Caki2 (cell line): ENCODE measurements around the gene INTS1. TPM values are rescaled to one million over a fixed set of nuclear protein-coding genes. Genes with fewer than 3 reads are reported as not detected.
"Not testable (repeated sequence)": the region's sequence is repeated elsewhere in the genome, so short reads cannot be mapped to it uniquely, and the experiment has no call there.

ENCODE experiments used
- DNase-seq: peaks from one replicate; pipeline ENCODE4 v3.0.0-alpha.2; 2015; ENCODE audit warnings: low read depth
- in situ Hi-C: cut with HindIII; loops from 2 replicates; pipeline ENCODE4 v1.10.0; 2016; ENCODE audit warnings: low sequenced_read_pairs, low pct_unique_long_range_greater_than_20kb, mixed read lengths
- total RNA-seq: library from RNA; depleted of rRNA; stranded (reverse); fragments of >200 nt; shearing (Covaris generic); gene quantifications from 2 replicates; pipeline ENCODE4 v1.2.3, GENCODE V29; 2014; ENCODE audit warnings: low replicate concordance

INTS1 gene
- total RNA-seq, 1 experiment from 2014 or later, result 39.4 TPM

DNA sequence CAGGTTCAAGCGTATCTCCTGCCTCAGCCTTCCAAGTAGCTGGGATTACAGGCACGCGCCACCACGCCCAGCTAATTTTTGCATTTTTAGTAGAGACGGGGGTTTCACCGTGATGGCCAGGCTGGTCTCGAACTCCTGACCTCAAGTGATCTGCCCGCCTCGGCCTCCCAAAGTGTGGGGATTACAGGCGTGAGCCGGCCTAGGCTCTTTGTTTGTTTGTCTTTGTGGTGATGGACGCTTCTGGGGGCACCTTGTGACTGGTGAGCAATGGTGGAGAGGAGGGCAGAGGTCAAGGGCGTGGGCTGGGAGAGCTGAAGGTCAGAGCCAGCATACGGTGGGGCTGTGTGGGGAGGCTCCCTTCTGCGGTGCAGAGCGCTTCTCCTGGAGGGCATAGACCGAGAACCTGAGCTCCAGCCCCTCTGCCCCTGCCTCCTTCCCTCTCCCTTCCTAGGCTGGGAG lies 11.3 kb upstream of the INTS1 start:
- DNase-seq, result peak; percentile 48
- in situ Hi-C loops, result not testable (repeated sequence)

GRCh38 chr7:1514995-1515401 lies 10.8 kb upstream of the INTS1 start:
- DNase-seq, result peak; percentile 44
- in situ Hi-C loops, result no loop called here

- no peak for DNase-seq
- in situ Hi-C loops, result no loop called here
Observed at GRCh38 chr7:1514407-1514806, 10.2 kb upstream of the INTS1 start.

DNA sequence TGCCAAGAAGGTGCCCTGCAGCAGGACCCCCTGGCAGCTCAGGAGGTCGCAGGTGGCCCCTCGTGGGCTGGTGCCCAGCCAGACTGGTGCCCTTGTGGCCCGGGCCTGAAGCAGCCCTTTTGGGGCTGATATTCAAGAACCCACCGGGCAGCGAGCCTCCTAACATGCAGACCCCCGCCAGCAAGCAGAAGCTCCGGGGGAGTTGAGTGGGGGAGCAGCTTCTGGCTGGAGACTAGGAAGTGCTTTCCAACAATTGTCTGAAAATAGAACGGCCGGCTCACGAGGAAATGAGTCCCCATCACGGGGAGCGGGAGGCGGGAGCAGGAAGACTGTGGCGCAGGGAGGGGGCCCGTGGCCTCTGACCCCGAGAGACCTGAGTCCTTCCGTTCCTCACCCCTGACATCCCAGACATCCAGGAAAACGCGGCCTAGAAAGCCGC lies 9.5 kb upstream of the INTS1 start:
- in situ Hi-C loops, result no loop called here
- DNase-seq, result no peak

DNA sequence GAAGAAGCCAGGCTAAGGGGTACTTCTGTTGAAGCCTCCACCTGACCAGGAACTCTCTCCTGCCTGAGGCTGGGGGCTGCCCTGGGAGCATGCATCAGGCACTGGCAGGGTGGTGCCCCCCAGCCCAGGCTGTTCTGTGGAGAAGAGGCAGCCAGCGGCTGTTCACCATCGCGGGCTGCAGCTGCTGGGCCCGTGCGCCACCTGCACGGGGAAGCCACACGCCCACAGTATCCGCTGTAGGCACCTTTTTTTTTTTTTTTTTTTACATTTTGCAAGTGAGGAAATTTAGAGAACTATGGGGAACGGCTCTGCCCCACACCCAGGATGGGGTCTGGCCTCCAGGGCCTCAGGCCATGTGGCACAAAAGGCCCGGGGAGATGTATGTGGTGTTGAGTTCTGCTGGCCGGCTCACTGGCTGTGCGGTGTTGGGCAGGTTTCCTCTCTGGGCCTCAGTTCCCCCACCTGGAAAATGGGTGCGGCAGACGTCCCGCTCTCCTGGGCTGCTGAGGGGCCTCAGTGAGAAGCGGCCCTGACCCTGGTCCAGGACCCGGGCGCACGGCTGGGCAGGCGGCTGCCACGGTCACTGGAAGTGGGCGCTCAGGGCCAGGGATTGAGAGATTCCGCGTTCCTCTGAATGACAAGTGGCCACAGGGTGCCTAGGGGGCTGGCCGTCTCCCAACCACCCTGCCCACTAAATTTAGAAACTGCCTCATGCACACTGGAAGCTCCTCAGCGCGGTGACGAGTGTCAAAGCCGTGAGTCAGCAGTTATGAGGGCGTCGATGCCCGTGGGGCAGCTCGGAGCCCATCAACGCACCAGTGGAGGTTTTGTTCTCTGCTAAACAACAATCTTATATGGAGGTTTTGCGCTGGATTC lies 8.8 kb upstream of the INTS1 start:
- DNase-seq, result peak; percentile 88
- in situ Hi-C loops, result no loop called here

DNA sequence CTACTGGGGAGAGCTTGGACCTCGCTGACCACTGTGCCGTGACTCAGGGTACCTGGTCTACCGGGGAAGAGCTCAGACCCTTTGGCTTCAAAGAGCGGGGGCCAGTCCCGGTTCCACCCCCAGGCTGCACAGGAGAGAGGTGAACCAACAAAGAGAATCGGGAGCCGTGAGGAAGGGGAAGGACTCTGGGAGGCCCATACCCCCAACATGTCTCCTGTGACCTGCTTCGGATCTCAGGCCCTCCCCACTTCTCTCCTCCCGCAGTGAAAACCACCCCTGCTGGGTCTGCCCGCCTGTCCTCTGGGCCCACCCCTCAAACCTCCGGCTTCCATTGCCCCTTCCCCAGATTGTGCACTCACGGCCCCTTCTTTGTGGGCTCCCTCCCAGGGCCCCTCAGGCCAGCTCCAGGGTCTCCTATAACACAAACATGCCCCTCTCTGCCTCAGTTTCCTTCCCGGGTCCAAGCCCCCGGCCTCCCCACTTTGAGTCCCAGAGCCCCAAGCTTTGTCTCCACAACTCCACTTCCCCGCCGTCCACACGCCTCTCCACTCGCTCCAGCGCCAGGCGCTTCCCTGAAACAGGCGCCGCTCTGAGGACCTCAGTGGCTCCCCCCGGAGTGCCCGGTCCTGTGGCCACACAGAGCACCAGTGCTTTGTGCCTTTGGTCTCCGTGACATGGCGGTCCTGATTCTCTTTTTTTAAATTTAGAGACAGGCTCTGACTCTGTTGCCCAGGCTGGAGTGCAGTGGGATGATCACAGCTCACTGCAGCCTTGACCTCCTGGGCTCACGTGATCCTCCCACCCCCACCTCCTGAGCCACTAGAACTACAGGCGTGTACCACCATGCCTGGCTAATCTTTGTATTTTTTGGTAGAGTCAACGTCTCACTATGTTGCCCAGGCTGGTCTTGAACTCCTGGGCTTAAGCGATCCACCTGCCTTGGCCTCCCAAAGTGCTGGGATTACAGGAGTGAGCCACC lies 7.5 kb upstream of the INTS1 start:
- DNase-seq, result no peak
- in situ Hi-C loops, result no loop called here

DNA sequence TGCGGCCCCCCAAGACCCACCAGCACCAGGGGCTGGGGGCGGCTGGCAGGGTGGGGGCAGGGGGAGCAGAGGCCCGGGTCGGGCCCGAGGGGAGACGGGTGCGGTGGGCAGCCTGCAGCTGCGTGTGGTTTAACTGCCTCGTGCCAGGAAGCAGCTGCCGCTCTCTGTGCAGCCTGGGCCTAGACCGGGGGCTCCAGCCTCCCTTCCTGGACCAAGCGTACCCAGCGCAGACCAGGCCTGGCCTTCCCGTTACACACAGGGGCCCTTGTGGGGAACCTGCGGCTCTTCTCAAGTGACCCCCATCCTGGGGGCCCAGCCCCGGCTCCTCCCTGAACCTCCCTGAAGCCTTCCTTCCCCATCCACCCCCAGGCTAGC lies 6.6 kb upstream of the INTS1 start:
- no peak for DNase-seq
- in situ Hi-C loops, result no loop called here

GRCh38 chr7:1509226-1509625 lies 5.0 kb upstream of the INTS1 start:
- DNase-seq, result no peak
- in situ Hi-C loops, result no loop called here

DNA sequence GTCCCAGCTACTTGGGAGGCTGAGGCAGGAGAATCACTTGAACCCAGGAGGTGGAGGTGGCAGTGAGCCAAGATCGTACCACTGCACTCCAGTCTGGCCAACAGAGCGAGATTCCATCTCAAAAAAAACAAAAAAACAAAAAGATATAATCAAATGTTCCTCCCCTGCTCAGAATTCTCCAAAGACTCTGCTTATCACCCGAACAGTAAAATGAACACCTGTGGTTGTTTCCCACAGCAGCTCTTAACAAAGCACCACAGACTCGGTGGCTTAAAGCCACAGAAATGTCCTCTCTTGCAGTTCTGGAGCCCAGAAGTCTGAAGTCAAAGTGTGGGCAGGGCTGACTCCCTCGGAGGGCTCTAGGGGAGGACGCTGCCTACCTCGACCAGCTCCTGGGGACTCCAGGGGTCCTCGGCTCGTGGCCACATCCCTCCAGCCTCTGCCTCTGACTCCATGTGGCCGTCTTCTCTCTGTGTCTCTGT lies 4.1 kb upstream of the INTS1 start:
- in situ Hi-C loops, result no loop called here
- DNase-seq, result no peak

- in situ Hi-C loops, result no loop called here
- DNase-seq, result no peak
Observed at GRCh38 chr7:1505731-1506550, 1.8 kb upstream of the INTS1 start.

DNA sequence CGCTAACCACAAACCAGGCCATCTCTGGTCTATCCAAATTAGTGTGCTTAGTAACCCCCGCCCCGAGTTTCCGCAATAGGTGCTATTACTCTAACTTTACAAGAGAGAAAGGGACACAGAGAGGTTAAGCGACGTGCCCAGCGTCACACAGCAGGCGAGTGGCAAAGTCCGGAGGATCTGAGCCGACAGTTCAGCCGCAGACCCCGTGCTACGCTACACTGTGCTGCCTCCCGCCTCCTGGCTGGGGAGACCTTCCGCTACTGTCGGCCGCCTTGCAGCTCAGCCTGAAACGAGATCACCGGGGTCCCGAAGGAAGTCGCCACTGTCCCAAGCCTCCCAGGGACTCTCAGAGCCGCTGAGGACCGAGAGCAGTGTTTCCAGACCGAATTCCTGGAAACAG lies 799 bp downstream of the INTS1 start:
- in situ Hi-C loops, result no loop called here
- no peak for DNase-seq

DNA sequence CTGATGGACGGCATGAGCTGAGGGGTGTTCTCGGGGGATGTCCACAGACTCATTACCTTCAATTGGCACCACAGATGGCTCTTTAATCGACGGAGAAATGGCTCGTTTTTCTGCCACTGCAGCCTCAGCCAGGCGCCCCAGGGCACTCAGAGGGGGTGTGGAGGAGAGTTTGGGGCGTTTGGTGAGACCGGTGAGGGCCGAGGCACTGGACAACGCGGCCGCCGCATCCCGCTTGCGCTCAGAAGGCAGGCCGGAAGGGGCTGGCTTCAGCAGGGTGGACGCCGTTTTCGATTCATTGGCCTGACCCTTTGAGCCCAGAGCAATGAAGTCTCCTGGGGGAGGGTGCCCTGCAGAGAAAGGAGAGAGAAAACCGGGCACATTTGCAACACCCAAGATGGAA lies 1.3 kb downstream of the INTS1 start:
- DNase-seq, result no peak
- in situ Hi-C loops, result no loop called here

DNA sequence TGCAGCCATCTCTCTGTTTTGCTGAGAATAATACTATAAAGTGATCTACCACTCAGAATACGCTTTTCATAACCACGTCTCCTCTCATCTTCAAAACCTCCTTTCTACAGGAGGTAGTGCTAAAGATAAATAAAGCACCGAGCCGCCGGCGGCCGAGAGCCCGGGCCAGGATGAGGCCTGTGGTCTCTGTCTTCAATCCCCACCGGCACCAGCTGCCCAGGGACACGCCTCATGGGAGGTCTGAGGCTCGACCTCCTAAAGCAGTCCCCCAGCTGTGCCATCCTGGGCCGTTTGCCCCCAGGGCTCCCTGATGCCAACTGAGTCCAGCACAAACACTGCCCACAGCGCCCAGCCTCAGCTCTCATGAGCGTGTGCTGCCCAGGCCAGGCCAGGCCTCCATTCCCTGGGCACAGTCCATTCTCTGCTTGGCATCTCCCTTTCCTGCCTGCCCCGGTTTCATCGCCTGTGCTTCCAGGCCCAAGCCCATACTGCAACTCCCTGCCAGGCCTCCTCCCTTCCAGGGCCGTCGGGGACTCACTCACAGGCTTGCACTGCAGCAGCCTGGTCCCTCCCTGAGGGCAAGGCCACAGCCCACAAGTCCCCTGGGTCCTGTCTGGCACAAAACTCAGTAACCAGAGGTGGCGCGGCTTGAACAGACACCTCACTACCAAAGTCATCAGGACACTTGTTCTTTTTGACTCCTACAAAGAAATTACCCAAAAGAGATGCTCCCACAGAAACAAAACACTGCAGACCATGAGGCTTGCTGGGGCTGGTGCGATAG lies 2.5 kb downstream of the INTS1 start:
- in situ Hi-C loops, result no loop called here
- DNase-seq, result no peak

DNA sequence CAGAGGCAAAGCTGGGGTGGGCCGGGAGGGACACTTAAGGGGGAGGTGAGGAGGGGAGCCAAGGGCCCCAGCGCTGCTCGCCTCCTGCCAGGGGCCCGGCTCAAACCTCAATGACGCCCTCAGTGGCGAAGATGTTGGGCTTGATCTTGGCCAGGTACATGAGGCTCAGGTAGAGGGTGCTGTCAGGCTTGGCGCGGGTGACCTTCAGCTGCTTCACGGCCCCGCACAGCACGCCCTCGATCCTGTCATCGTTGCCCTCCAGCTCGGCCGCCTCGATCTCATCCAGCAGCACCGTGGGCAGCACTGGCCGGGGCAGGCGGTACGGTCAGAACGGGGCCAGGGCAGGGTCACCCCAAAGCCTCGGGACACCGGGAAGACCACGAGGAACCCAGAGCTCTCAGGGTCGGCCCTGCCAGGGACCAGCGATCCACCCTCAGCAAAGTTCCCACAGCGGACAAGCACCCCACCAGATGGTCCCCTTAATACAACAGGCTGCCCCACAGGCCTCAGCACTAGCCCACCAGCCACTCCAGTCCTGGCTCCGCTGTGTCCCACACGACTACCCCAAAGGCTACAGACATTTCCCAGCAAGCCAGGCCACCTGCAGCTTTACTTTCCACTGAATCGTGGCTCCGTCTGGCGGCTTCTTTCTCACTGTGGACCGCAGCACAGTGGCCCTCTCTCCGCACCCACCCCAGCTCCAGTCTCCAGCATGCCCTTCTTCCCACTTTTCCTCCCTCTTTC lies 4.0 kb downstream of the INTS1 start:
- in situ Hi-C loops, result no loop called here
- DNase-seq, result no peak

- DNase-seq, result no peak
- in situ Hi-C loops, result no loop called here
Observed at GRCh38 chr7:1499367-1500029, 4.7 kb downstream of the INTS1 start.
